Vagina (tissue), 2 donors: ENCODE measurements around the gene CATSPERD.
"Not testable (repeated sequence)": the region's sequence is repeated elsewhere in the genome, so short reads cannot be mapped to it uniquely, and the experiment has no call there.

ENCODE experiments used
- CTCF ChIP-seq, 3 experiments: fragments of 450-650 bp in 2 of 3; fragments of 200-600 bp in 1 of 3; sonication (generic) in 1 of 3; IDR thresholded peaks; one replicate each; pipeline ENCODE4 v1.5.1; 2017 to 2019; ENCODE audit warnings: antibody characterized with exemption in 3 of 3, mild to moderate bottlenecking in 2 of 3, moderate library complexity in 2 of 3
- POLR2A ChIP-seq, 2 donors: fragments of 450-650 bp; IDR thresholded peaks; one replicate each; pipeline ENCODE4 v1.6.1; 2017; ENCODE audit warnings: antibody characterized with exemption in 2 of 2, mild to moderate bottlenecking in 2 of 2, moderate library complexity in 2 of 2

DNA sequence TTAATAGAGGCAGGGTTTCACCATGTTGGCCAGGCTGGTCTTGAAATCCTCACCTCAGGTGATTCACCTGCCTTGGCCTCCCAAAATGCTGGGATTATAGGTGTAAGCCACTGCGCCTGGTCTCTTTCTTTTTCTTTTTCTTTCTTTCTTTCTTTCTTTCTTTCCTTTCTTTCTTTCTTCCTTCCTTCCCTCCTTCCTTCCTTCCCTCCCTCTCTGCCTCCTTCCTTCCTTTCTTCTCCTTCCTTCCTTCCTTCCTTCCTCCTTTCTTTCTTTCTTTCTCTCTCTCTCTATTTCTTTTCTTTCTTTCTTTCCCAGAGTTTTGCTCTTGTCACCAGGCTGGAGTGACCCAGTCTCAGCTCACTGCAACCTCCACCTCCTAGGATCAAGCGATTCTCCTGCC lies 12.7 kb downstream of the CATSPERD start:
- not testable (repeated sequence) for TF ChIP-seq CTCF, POLR2A (IDR thresholded peaks at IDR 0.05)
